GM19452 (cell line): ENCODE measurements around the gene UNC5CL.

Experiments used
- ATAC-seq: cut with Tn5 transposase; IDR thresholded peaks from one replicate; pipeline ENCODE4 v1.9.1; 2021; ENCODE audit not compliant: unreplicated experiment

Gene UNC5CL, protein sequence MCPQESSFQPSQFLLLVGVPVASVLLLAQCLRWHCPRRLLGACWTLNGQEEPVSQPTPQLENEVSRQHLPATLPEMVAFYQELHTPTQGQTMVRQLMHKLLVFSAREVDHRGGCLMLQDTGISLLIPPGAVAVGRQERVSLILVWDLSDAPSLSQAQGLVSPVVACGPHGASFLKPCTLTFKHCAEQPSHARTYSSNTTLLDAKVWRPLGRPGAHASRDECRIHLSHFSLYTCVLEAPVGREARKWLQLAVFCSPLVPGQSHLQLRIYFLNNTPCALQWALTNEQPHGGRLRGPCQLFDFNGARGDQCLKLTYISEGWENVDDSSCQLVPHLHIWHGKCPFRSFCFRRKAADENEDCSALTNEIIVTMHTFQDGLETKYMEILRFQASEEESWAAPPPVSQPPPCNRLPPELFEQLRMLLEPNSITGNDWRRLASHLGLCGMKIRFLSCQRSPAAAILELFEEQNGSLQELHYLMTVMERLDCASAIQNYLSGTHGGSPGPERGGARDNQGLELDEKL

DNA sequence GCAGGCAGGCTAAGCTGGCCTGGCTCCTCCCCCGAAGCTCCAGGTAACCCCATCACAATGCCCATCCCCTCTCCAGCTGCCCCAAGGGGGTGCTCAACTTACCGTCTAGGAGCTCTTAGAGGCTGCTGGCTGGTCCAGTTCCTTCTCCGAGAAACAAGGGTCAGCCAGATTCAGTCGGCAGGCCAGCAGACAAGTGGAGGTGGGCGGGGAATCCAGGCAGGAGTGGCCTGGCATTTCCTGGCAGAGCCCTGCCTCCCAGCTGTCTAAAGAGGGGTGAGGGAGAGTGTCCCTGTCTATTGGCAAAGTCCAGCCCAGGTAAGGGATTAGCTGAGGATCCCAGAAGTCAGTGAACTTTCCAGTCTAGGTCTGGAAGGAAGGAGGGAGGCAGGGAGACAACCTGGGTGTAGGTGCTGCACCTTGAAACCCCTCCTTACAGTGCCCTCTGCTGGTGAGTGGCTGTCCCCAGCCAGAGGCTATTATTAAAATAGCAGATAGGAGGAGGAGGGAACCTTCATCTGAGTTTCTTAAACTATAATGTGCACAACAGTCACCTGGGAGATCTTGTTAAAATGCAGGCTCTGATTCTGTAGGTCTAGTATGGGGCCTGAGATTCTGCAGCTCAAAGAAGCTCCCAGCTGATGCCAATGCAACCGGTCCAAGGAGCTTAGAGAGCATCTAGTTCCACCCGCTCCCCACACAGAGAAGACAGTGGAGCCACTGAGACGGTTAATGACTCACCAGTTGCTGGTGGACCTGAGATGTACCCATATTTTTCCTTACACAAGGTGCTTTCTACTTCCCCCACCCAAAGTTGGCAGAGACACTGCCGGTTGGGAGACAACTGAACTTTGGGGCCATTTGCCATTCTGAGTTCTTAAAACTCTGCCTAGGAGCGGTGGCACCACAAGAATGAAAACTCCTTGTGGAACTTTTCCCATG lies at the start of gene UNC5CL:
Gene UNC5CL, minus strand, starts transcription at position 162 of the 939 bp plus-strand sequence. CDS start 4,147 bp downstream, outside the sequence.
- ATAC-seq, result no peak

DNA sequence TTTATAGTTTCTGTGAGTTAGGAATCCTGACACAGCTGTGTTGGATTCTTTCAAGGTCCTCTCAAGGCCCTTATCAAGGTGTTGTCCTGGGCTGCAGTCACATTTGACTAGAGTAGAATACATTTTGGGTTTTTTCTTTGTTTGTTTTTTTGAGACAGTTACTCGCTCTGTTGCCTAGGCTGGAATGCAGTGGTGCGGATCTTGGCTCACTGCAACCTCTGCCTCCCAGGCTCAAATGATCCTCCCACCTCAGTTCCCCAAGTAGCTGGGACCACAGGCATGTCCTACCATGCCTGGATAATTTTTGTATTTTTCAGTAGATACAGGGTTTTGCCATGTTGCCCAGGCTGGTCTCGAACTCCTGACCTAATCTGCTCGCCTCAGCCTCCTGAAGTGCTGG lies 49.4 kb upstream of the UNC5CL start:
- no peak for ATAC-seq

DNA sequence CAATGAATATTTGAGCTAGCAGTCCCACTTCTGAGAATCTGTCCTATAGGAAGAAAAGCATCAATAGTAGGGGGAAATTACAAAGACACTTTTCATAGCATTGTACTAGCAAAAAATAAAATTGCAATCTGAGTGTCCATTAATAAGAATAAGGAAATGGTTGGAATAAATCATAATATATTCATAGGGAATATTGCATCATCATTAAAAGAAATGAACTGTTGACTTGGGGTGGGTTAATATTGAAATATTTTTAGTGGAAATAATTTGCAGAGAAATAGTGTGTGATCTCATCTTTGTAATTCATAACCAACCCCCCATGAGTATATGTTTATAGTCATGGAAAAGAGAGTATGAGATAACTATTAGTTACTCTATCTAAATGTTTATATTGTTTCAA lies 46.2 kb upstream of the UNC5CL start:
- ATAC-seq, result no peak

DNA sequence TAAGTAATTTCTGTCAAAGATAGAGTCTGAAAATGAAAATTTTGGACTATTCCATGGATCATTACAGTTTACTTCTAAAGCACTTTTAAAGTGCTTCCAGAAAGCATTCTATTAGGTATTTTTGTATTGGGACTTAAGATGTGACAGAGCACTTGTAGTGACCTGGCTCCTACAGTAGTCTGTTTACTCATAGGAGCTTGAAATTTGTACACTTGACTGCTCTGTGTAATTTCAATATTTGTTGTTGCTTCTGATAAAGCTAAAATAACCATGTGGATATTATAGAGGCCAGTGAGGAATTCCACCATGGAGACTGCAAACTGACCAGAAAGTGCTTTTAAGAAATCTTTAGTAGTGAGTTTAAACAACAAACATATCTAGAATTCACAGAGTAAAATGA lies 44.1 kb upstream of the UNC5CL start:
- no peak for ATAC-seq

DNA sequence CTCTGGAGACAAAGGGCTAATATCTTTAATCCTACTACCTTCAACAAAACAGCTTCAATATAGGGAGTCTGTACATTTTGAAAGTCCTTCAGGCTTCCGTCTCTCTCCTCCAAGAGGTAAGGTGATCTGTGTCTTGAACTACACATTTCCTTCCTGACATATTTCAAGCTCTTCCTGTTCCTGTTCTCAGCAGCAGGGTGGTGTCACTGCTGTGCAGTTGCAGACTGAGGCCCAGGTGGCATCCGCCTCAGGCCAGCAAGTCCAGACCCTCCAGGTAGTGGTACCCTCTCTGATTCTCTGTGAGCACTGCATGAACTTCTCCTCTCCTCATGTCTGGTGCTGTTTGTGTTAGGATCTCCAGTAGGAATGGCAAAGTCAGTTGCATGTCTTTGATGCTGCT lies 41.6 kb upstream of the UNC5CL start:
- no peak for ATAC-seq

DNA sequence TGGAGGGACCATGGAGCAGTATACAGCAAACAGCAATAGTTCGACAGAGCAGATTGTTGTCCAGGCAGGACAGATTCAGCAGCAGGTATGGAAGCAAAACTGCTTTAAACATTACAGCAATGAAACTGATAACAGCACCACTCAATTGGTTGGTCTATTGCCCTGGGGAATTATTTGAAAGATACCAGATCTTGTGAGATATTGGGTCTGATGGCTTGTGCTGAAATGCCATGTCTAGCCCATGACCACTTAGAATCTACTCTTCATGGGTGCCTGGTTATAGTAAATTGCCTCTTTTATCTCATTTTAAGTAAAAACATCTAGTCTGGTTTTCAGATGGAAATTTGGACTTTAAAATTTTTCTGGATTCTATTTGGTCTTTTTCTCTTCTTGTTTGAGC lies 40.1 kb upstream of the UNC5CL start:
- ATAC-seq, result no peak

GRCh38 chr6:41078101-41078500 lies 39.1 kb upstream of the UNC5CL start:
- ATAC-seq, result no peak

- ATAC-seq, result no peak
Measured at GRCh38 chr6:41077536-41077935, 38.5 kb upstream of the UNC5CL start.

DNA sequence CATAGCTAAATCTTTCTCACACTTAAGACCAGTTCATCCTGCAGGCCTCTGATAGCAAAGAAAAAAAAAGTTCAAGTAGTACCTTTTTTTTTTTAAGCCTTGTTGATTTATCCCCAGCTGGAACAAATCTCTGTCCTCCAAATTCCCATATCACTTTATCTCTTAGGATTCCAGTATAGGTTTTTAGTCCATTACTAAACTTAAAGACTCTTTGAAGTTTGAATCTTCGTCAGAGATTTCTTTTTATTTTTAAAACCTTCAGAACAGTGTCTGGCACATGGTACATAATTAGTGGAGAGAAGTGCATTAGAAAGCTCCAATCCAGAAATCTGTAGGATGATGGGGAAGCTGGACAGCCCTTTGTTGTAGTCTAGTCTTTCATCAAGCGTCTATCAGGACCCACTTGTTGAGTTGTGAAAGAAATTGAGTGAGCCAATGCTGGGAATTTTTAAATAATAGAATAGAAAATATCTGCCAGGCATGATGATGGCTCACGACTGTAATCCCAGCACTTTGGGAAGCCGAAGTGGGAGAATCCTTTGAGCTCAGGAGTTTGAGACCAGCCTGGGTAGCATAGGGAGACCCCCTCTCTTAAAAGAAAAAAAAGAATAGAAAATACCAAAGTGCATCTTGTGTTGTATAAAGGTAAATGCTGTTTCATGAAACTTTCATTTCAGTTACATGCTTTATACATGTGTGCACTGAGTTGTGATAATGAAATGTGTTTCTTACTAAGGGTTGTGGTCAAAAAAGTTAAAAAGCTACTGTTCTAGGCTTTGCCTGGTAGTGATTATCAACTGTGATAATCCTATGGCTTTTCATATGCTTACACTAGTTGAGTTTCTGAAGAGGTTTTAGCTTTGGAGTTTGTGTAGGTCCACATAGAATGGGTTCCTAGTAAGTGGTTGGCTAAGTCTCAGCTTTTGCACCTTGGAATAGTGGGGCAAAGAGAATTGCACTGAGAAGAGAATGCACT lies 36.9 kb upstream of the UNC5CL start:
- no peak for ATAC-seq

GRCh38 chr6:41074692-41075436 lies 35.8 kb upstream of the UNC5CL start:
- no peak for ATAC-seq

GRCh38 chr6:41073968-41074691 lies 35.1 kb upstream of the UNC5CL start:
- ATAC-seq, result no peak

DNA sequence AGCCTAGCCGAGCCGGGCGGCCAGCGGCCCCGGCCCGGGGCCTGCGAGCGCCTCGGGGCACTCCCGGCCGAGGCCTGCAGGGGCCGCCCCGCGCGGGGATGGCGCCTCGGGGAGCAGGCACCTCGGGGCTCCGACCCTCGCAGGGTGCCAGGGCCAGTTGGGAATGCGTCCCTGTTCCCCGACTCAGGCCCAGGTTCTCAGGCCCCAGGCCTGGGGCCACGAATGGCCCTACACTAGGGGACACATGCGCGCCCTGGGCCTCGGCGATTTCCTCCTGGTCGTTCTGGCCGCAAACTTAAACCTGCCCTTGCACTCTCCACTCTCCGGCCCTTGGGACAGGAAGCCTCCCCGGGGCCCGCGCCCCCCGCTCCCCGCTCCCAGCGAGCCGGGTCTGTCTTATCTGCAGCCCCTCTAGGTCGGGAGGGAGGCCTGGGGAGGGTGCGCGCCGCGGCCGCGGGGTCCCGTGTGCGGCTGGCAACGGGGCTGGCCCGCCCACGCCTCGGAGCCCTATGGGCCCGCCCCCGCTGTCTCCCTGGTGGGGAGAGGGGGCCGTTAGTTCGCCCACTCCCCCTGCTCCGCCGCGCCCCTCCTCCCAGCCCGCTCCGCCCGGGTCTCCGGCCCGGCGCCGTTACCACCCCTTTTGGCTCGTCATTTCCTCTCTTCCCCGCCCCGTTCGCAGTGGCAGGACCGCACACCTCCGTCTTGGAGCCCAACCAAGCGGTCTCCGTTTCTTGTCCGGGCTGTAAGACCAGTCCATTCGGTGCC lies 34.4 kb upstream of the UNC5CL start:
- ATAC-seq, result peak; percentile 27

- peak; percentile 60 for ATAC-seq
Measured at GRCh38 chr6:41072836-41073202, 33.8 kb upstream of the UNC5CL start, which contains the start of gene NFYA. TSS of gene NFYA (plus strand) at chr6:41072974. CDS start at chr6:41079090, 6,116 bp downstream.

DNA sequence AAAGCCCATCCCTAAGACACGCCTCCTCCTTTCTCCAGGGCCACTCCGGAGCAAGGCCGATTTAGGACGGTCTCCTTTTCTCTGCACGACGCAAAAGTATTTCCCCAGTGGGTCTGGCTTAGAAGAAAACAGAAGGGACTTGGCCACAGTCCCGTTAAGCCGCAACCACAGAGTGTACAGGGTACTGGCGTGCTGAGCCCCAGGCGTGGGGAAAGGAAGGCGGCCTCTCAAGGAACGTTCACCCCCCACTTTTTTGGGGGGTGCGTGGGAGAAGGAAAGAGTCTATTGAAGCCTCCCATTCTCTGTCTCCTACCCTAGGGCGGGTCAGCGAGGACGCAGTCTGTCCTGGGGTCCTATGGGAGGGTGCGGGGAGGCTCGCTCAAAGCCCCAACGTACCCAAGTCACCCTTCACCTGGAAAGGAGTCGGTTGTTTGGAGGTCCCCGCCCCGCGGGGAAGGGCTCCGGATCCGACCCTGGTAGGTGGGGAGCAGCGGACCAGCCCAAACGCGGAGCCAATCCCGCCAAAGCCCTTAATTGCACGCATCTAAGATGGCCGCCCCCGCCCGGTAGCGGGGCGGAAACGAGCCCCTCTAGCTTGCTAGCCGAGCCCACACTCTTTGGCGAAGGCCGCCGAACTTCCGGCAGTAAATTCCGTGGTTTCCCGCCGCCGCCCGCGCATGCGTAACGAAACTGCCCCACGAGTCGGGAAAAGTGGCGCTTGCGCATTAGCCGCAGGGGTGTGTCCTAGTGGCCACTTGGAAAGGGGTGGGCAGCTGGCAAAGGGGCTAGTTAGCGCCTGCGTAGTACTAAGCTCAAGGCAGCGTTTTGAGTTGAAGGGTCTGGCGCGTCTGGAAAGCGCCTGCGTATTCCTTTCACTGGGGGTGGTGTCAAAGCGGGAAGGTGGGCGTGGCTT lies 33.2 kb upstream of the UNC5CL start, which contains the start of gene OARD1:
Gene OARD1, minus strand, starts transcription at position 434 of the 913 bp plus-strand sequence. CDS start 722 bp downstream, outside the sequence.
- peak; percentile 61 for ATAC-seq

GRCh38 chr6:41071501-41071922 lies 32.5 kb upstream of the UNC5CL start:
- ATAC-seq, result no peak

- ATAC-seq, result no peak
Measured at GRCh38 chr6:41066867-41067304, 27.9 kb upstream of the UNC5CL start.

DNA sequence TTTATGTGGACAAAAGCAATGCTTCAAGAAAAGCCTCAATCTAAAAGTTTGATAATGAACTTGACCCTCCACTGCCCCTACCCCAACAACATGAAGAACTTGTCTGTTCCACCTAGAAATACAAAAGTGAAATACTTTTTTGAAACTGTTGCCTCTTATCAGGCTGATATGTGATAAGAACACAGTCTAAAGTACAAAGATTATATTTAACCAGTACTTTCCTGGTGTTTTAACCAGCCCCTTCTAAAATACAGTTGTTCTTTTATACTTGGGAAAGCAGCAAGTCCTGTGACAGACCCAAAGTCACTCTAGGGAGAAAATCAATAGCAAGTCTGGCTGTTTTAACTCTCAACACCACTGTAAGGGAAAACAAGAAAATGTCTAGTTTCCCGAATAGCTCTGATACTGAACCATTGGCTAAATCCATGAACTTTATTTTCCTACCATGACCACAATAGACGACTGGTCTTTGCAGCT lies 26.6 kb upstream of the UNC5CL start:
- no peak for ATAC-seq
